IMR-90 (cell line): ENCODE results near the gene HSBP1L1. TPM values are rescaled to one million over a fixed set of nuclear protein-coding genes. Genes with fewer than 3 reads are reported as not detected.
A peak's percentile ranks its signal among the peaks of the same experiment; 100 is the strongest.

Experiments used
- ATAC-seq: fragments of 200-7000 bp; cut with Tn5 transposase; 2 replicates; pipeline ENCODE4 v1.9.1; 2020; ENCODE audit warnings: low read depth, mild to moderate bottlenecking, moderate library complexity
- BruUV-seq: library from RNA; stranded (reverse); fragments of 400-500 nt; replicated peaks from 2 replicates; lab custom pipeline; 2021; lab: Mats Ljungman, UMichigan
- CTCF ChIA-PET: fragments of 300-600 bp; formaldehyde crosslinking; extraction: SDS; loops from one replicate; lab custom pipeline; 2021; ENCODE audit warnings: antibody characterized with exemption; lab: Yijun Ruan, JAX
- POLR2A ChIA-PET: fragments of 300-600 bp; sonication (Branson Sonifier 250); formaldehyde crosslinking; loops from one replicate; lab custom pipeline; 2022; ENCODE audit warnings: antibody characterized with exemption; ENCODE audit not compliant: unreplicated experiment; lab: Charles Lee
- DNase-seq: peaks from one replicate; pipeline ENCODE4 v3.0.0; 2013
- H2AFZ ChIP-seq: replicated peaks from 2 replicates; pipeline ENCODE3; 2013; ENCODE audit warnings: low read length, mild to moderate bottlenecking; ENCODE audit not compliant: poor library complexity
- H2AK5ac ChIP-seq: 2 replicates; pipeline ENCODE4 v1.6.1; 2013; ENCODE audit warnings: low read depth, low read length, inconsistent platforms
- H2AK9ac ChIP-seq: replicated peaks from 2 replicates; pipeline ENCODE3; 2013; ENCODE audit warnings: mild to moderate bottlenecking, low read depth, low read length, moderate library complexity; ENCODE audit not compliant: poor library complexity
- H2BK120ac ChIP-seq: 2 replicates; pipeline ENCODE4 v1.6.1; 2013; ENCODE audit warnings: low read depth, low read length, inconsistent platforms
- H2BK15ac ChIP-seq: 3 replicates; pipeline ENCODE4 v1.6.1; 2013; ENCODE audit warnings: low read depth, low read length, inconsistent platforms
- H2BK20ac ChIP-seq: 2 replicates; pipeline ENCODE4 v1.6.1; 2013; ENCODE audit warnings: low read depth, mild to moderate bottlenecking, inconsistent platforms, low read length, moderate library complexity
- H2BK5ac ChIP-seq: 2 replicates; pipeline ENCODE4 v1.6.1; 2013; ENCODE audit warnings: mild to moderate bottlenecking, low read depth, low read length, inconsistent platforms; ENCODE audit not compliant: poor library complexity, severe bottlenecking
- H3K14ac ChIP-seq: replicated peaks from 2 replicates; pipeline ENCODE4 v1.6.1; 2013; ENCODE audit warnings: low read depth, low read length, inconsistent platforms
- H3K18ac ChIP-seq: 2 replicates; pipeline ENCODE4 v1.6.1; 2013; ENCODE audit warnings: low read depth, low read length, control low read depth
- H3K23ac ChIP-seq: 2 replicates; pipeline ENCODE4 v1.6.1; 2013; ENCODE audit warnings: low read depth, low read length, inconsistent platforms
- H3K27ac ChIP-seq: 2 replicates; pipeline ENCODE4 v1.5.1; 2013; ENCODE audit warnings: mild to moderate bottlenecking, control low read depth, low read length; ENCODE audit not compliant: insufficient read depth
- H3K27me3 ChIP-seq: 2 replicates; pipeline ENCODE4 v1.6.1; 2013; ENCODE audit warnings: low read length; ENCODE audit not compliant: control insufficient read depth, insufficient read depth
- H3K36me3 ChIP-seq: 2 replicates; pipeline ENCODE4 v1.6.1; 2013; ENCODE audit warnings: low read length, mixed read lengths; ENCODE audit not compliant: control insufficient read depth, insufficient read depth
- H3K4ac ChIP-seq: 2 replicates; pipeline ENCODE4 v1.6.1; 2013; ENCODE audit warnings: low read depth, low read length, inconsistent platforms
- H3K4me1 ChIP-seq: 2 replicates; pipeline ENCODE4 v1.6.1; 2013; ENCODE audit warnings: low read length, mixed read lengths; ENCODE audit not compliant: control insufficient read depth, insufficient read depth
- H3K4me2 ChIP-seq: 2 replicates; pipeline ENCODE4 v1.6.1; 2013; ENCODE audit warnings: low read depth, mild to moderate bottlenecking, control low read depth, low read length, moderate library complexity
- H3K4me3 ChIP-seq: 2 replicates; pipeline ENCODE4 v1.5.1; 2013; ENCODE audit warnings: low read depth, mild to moderate bottlenecking, control low read depth, low read length, moderate library complexity; ENCODE audit not compliant: insufficient read depth
- H3K56ac ChIP-seq: 2 replicates; pipeline ENCODE4 v1.6.1; 2013; ENCODE audit warnings: low read length, inconsistent platforms; ENCODE audit not compliant: insufficient read depth; ENCODE audit errors: extremely low read depth
- H3K79me1 ChIP-seq, 2 experiments: 2 replicates each; pipeline ENCODE4 v1.6.1; 2013; ENCODE audit warnings: low read length in 2 of 2, inconsistent platforms in 1 of 2, low read depth in 1 of 2
- H3K9ac ChIP-seq: 2 replicates; pipeline ENCODE4 v1.6.1; 2013; ENCODE audit warnings: low read depth, low read length, control low read depth
- H3K9me1 ChIP-seq: 2 replicates; pipeline ENCODE4 v1.6.1; 2013; ENCODE audit warnings: low read length, inconsistent platforms; ENCODE audit not compliant: insufficient read depth
- H3K9me3 ChIP-seq: 2 replicates; pipeline ENCODE4 v1.6.1; 2013; ENCODE audit warnings: low read length; ENCODE audit not compliant: control insufficient read depth, insufficient read depth
- H4K20me1 ChIP-seq: 2 replicates; pipeline ENCODE4 v1.6.1; 2013; ENCODE audit warnings: low read length, inconsistent platforms; ENCODE audit not compliant: insufficient read depth
- H4K5ac ChIP-seq: 2 replicates; pipeline ENCODE4 v1.6.1; 2013; ENCODE audit warnings: mild to moderate bottlenecking, low read depth, low read length, control low read depth
- H4K8ac ChIP-seq, 2 experiments: 2 replicates each; pipeline ENCODE4 v1.6.1; 2013; ENCODE audit warnings: low read depth in 2 of 2, low read length in 2 of 2, control low read depth in 1 of 2, inconsistent platforms in 1 of 2
- H4K91ac ChIP-seq: 2 replicates; pipeline ENCODE4 v1.6.1; 2013; ENCODE audit warnings: low read depth, low read length, inconsistent platforms; ENCODE audit not compliant: insufficient read depth
- BHLHE40 ChIP-seq: fragments of 150-350 bp; IDR thresholded peaks from 2 replicates; pipeline ENCODE4 v1.6.1; 2016; ENCODE audit warnings: mild to moderate bottlenecking, low read depth, low read length
- CEBPB ChIP-seq: IDR thresholded peaks from 2 replicates; pipeline ENCODE4 v1.6.1; 2012; ENCODE audit warnings: low read depth, low read length, improper control_type of control experiment
- CHD1 ChIP-seq: IDR thresholded peaks from 2 replicates; pipeline ENCODE4 v1.6.1; 2012; ENCODE audit warnings: low read depth, low read length, improper control_type of control experiment
- CTCF ChIP-seq: conservative IDR thresholded peaks from 2 replicates; pipeline ENCODE4 v1.5.1; 2012; ENCODE audit warnings: mild to moderate bottlenecking, low read depth, low read length, improper control_type of control experiment
- FOS ChIP-seq: fragments of 150-350 bp; IDR thresholded peaks from 2 replicates; pipeline ENCODE4 v1.6.1; 2016; ENCODE audit warnings: low read depth, low read length
- MAFK ChIP-seq: IDR thresholded peaks from 2 replicates; pipeline ENCODE4 v1.6.1; 2012; ENCODE audit warnings: low read depth, low read length, improper control_type of control experiment
- MAZ ChIP-seq: IDR thresholded peaks from 2 replicates; pipeline ENCODE4 v1.6.1; 2012; ENCODE audit warnings: low read depth, mild to moderate bottlenecking, low read length, improper control_type of control experiment, moderate library complexity, borderline replicate concordance
- MXI1 ChIP-seq: IDR thresholded peaks from 2 replicates; pipeline ENCODE4 v1.6.1; 2012; ENCODE audit warnings: low read depth, mild to moderate bottlenecking, low read length, moderate library complexity, borderline replicate concordance
- NFE2L2 ChIP-seq: fragments of 150-350 bp; IDR thresholded peaks from 2 replicates; pipeline ENCODE4 v1.6.1; 2016; ENCODE audit warnings: low read depth, mild to moderate bottlenecking, low read length
- POLR2A ChIP-seq: IDR thresholded peaks from 2 replicates; pipeline ENCODE4 v1.6.1; 2012; ENCODE audit warnings: mild to moderate bottlenecking, low read depth, low read length
- RAD21 ChIP-seq: IDR thresholded peaks from 2 replicates; pipeline ENCODE4 v1.6.1; 2012; ENCODE audit warnings: low read length, improper control_type of control experiment
- RCOR1 ChIP-seq: IDR thresholded peaks from 2 replicates; pipeline ENCODE4 v1.6.1; 2012; ENCODE audit warnings: mild to moderate bottlenecking, low read length, improper control_type of control experiment; ENCODE audit not compliant: insufficient replicate concordance
- RFX5 ChIP-seq: IDR thresholded peaks from 2 replicates; pipeline ENCODE4 v1.8.0; 2012; ENCODE audit warnings: low read depth, mild to moderate bottlenecking, low read length, moderate library complexity
- SMC3 ChIP-seq: fragments of 150-350 bp; IDR thresholded peaks from 2 replicates; pipeline ENCODE4 v1.6.1; 2016; ENCODE audit warnings: low read depth, mild to moderate bottlenecking, antibody characterized with exemption, low read length, moderate library complexity
- USF2 ChIP-seq: fragments of 150-350 bp; IDR thresholded peaks from 2 replicates; pipeline ENCODE4 v1.6.1; 2017; ENCODE audit warnings: mild to moderate bottlenecking, antibody characterized with exemption, low read length, low read depth
- WGBS, 2 experiments: methylation state at CpG; one replicate each; pipeline versions ENCODE4 v1.1.5 to v1.1.7; 2013; ENCODE audit warnings: missing lambda C conversion rate in 2 of 2; ENCODE audit not compliant: insufficient read length in 1 of 2; ENCODE audit errors: extremely low coverage in 2 of 2; 5-methylcytosine and 5-hydroxymethylcytosine counted together
- dilution Hi-C: fragments of 300-500 bp; cut with HindIII; formaldehyde crosslinking; loops from one replicate; pipeline ENCODE4 v1.14.3; 2018; ENCODE audit warnings: low sequenced_read_pairs; ENCODE audit not compliant: unreplicated experiment
- in situ Hi-C: fragments of 300-500 bp; cut with MboI; formaldehyde crosslinking; loops from 3 replicates; pipeline ENCODE4 v1.14.3; 2019; ENCODE audit warnings: low sequenced_read_pairs, inconsistent platforms, mixed read lengths
- intact Hi-C: fragments of 100-400 bp; cut with micrococcal nuclease; formaldehyde crosslinking; loops from 2 replicates; pipeline ENCODE4 v1.10.0; 2022
- polyA plus RNA-seq, 3 experiments: library from polyadenylated mRNA; depleted of rRNA; stranded (reverse); fragments of >200 nt; gene quantifications; 2 replicates each; pipeline ENCODE4 v1.2.3, GENCODE V29; 2012; ENCODE audit warnings: low replicate concordance in 1 of 3
- total RNA-seq: library from RNA; depleted of rRNA; stranded (reverse); fragments of >200 nt; gene quantifications from 2 replicates; pipeline ENCODE4 v1.2.3, GENCODE V29; 2012
- TF ChIP-seq, protein P1 (sequence below): fragments of 150-350 bp; IDR thresholded peaks from 2 replicates; pipeline ENCODE4 v1.6.1; 2016; ENCODE audit warnings: low read depth, mild to moderate bottlenecking, low read length, moderate library complexity, borderline replicate concordance

The HSBP1L1 gene
- total and polyA plus RNA-seq, 2 of the 4 experiments (the other 2 are of a cell fraction), result 8.6 to 18.0 TPM

GRCh38 chr18:79982736-79983135, 18.3 kb downstream of the HSBP1L1 start:
- dilution Hi-C loops, result no loop called here
- no peaks in the 10 kb centered on the region for H3K9me3 ChIP-seq
- H3K9me1 ChIP-seq, result peaks cover 22% of the 10 kb centered on the region
- H4K20me1 ChIP-seq, result peaks cover 90% of the 10 kb centered on the region
- intact Hi-C loops, result no loop called here
- H3K23ac ChIP-seq, result peak overlapping the region; percentile 32; the same call in 1 of the 2 replicates
- no peak overlapping the region for H2AK5ac ChIP-seq
- no peak overlapping the region for H4K91ac ChIP-seq
- 92% methylated on average over 2 of the region's 6 CpGs; no CpG with 5 or more reads in 1 of the 2 experiments for WGBS, 2 experiments
- BruUV-seq, result no TSS peak
- H4K8ac ChIP-seq, result no peak overlapping the region
- POLR2A ChIA-PET, result no interaction called here
- no peak overlapping the region for H2BK15ac ChIP-seq
- no peak overlapping the region for H3K4me2 ChIP-seq
- no peak overlapping the region for H3K4ac ChIP-seq
- H3K36me3 ChIP-seq, result peaks cover 18% of the 10 kb centered on the region
- H3K9ac ChIP-seq, result no peak overlapping the region
- H3K14ac ChIP-seq, result no peak overlapping the region
- H2BK5ac ChIP-seq, result no peak overlapping the region
- DNase-seq, result peak; percentile 55
- CTCF ChIA-PET, result no interaction called here
- H2BK20ac ChIP-seq, result no peak overlapping the region
- H3K27me3 ChIP-seq, result no peaks in the 10 kb centered on the region
- no peak overlapping the region for H2BK120ac ChIP-seq
- no peak overlapping the region for H4K5ac ChIP-seq
- no peak overlapping the region for H3K56ac ChIP-seq
- H3K27ac ChIP-seq, result no peak overlapping the region
- no peak overlapping the region for H3K18ac ChIP-seq
- peaks cover 16 to 75% of the 10 kb centered on the region in 2 experiments for H3K79me1 ChIP-seq
- H2AFZ ChIP-seq, result no peak overlapping the region
- H3K4me3 ChIP-seq, result no peak overlapping the region
- no peak overlapping the region for H2AK9ac ChIP-seq
- peak; percentile 43; the same call in 1 of the 2 replicates for ATAC-seq
- peaks cover 16% of the 10 kb centered on the region for H3K4me1 ChIP-seq
- TF ChIP-seq RAD21 (no peak), CHD1 (no peak), BHLHE40 (no peak), MXI1 (no peak), POLR2A (no peak), RCOR1 (no peak), NFE2L2 (no peak), MAZ (no peak), SMC3 (no peak), CEBPB (no peak), USF2 (no peak), FOS (no peak), RFX5 (no peak), MAFK (no peak), CTCF (no peak)
- TF ChIP-seq, protein P1, sequence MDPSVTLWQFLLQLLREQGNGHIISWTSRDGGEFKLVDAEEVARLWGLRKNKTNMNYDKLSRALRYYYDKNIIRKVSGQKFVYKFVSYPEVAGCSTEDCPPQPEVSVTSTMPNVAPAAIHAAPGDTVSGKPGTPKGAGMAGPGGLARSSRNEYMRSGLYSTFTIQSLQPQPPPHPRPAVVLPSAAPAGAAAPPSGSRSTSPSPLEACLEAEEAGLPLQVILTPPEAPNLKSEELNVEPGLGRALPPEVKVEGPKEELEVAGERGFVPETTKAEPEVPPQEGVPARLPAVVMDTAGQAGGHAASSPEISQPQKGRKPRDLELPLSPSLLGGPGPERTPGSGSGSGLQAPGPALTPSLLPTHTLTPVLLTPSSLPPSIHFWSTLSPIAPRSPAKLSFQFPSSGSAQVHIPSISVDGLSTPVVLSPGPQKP, result no peak
- in situ Hi-C loops, result no loop called here
